OCI-LY7 (cell line): Measurements from ENCODE around the gene RBBP5. TPM values are rescaled to one million over a fixed set of nuclear protein-coding genes. Genes with fewer than 3 reads are reported as not detected.

Source experiments
- BruUV-seq: library from RNA; stranded (reverse); fragments of 400-500 nt; replicated peaks from 2 replicates; lab custom pipeline; 2021; lab: Mats Ljungman, UMichigan
- CTCF ChIA-PET: fragments of 300-600 bp; sonication (Branson Sonifier 250); formaldehyde crosslinking; loops from one replicate; lab custom pipeline; 2022; ENCODE audit warnings: antibody characterized with exemption; ENCODE audit not compliant: unreplicated experiment; lab: Charles Lee
- POLR2A ChIA-PET: fragments of 300-600 bp; sonication (Branson Sonifier 250); formaldehyde crosslinking; loops from one replicate; lab custom pipeline; 2022; ENCODE audit warnings: antibody characterized with exemption; lab: Charles Lee
- DNase-seq: peaks from one replicate; pipeline ENCODE4 v3.0.0-alpha.2; 2015; ENCODE audit warnings: low spot score
- H2AFZ ChIP-seq: fragments of 200-600 bp; sonication (generic), shearing (Covaris generic); 2 replicates; pipeline ENCODE4 v1.6.1; 2014; ENCODE audit warnings: mild to moderate bottlenecking, antibody characterized with exemption, low read length, moderate library complexity
- H3K27ac ChIP-seq: fragments of 200-600 bp; sonication (generic); 2 replicates; pipeline ENCODE4 v1.5.1; 2014; ENCODE audit warnings: mixed run types, low read depth, mild to moderate bottlenecking, moderate library complexity, low read length, inconsistent platforms; ENCODE audit not compliant: poor library complexity, severe bottlenecking
- H3K36me3 ChIP-seq: fragments of 200-600 bp; sonication (generic); 2 replicates; pipeline ENCODE4 v1.6.1; 2014; ENCODE audit warnings: mild to moderate bottlenecking, antibody characterized with exemption, low read length, moderate library complexity, mixed read lengths; ENCODE audit not compliant: insufficient read depth
- H3K4me1 ChIP-seq: fragments of 200-600 bp; sonication (generic); 2 replicates; pipeline ENCODE4 v1.5.1; 2014; ENCODE audit warnings: mild to moderate bottlenecking, low read length; ENCODE audit not compliant: insufficient read depth, poor library complexity, severe bottlenecking
- H3K4me2 ChIP-seq: fragments of 200-600 bp; sonication (generic); 2 replicates; pipeline ENCODE4 v1.6.1; 2014; ENCODE audit warnings: mild to moderate bottlenecking, low read length
- H3K4me3 ChIP-seq: fragments of 200-600 bp; sonication (generic); 2 replicates; pipeline ENCODE4 v1.5.1; 2014; ENCODE audit warnings: mild to moderate bottlenecking, low read depth, low read length; ENCODE audit not compliant: poor library complexity, severe bottlenecking
- H3K79me2 ChIP-seq: fragments of 200-600 bp; sonication (generic); 2 replicates; pipeline ENCODE4 v1.6.1; 2016; ENCODE audit warnings: low read depth, mild to moderate bottlenecking, low read length, moderate library complexity, mixed read lengths; ENCODE audit not compliant: insufficient read depth
- H3K9me2 ChIP-seq: fragments of 200-600 bp; sonication (generic); 2 replicates; pipeline ENCODE4 v1.6.1; 2016; ENCODE audit warnings: mild to moderate bottlenecking, low read length, mixed read lengths; ENCODE audit not compliant: insufficient read depth
- H3K9me3 ChIP-seq: fragments of 200-600 bp; sonication (generic); 2 replicates; pipeline ENCODE4 v1.6.1; 2014; ENCODE audit warnings: mild to moderate bottlenecking, mixed run types, low read length, mixed read lengths
- H4K20me1 ChIP-seq: fragments of 200-600 bp; sonication (generic); 2 replicates; pipeline ENCODE4 v1.6.1; 2014; ENCODE audit warnings: mild to moderate bottlenecking, antibody characterized with exemption, low read length, moderate library complexity, mixed read lengths; ENCODE audit not compliant: insufficient read depth
- EZH2phosphoT487 ChIP-seq: fragments of 200-600 bp; sonication (generic); IDR thresholded peaks from 2 replicates; pipeline ENCODE4 v1.6.1; 2018; ENCODE audit warnings: low read depth, borderline replicate concordance, mild to moderate bottlenecking, mixed run types, antibody characterized with exemption, low read length, moderate library complexity, mixed read lengths
- intact Hi-C: fragments of 100-400 bp; cut with micrococcal nuclease; formaldehyde crosslinking; loops from one replicate; pipeline ENCODE4 v1.10.0; 2022; ENCODE audit not compliant: unreplicated experiment
- total RNA-seq, 2 experiments: library from RNA; depleted of rRNA in 1 of 2; stranded (reverse); fragments of >200 nt in 1 of 2; shearing (Covaris generic) in 1 of 2; gene quantifications; 2 replicates each; pipeline ENCODE4 v1.2.3, GENCODE V29; 2014 to 2022
- TF ChIP-seq, protein P1 (sequence below): fragments of 200-600 bp; sonication (generic); conservative IDR thresholded peaks from 2 replicates; pipeline ENCODE4 v1.5.1; 2014; ENCODE audit warnings: mild to moderate bottlenecking, antibody characterized with exemption, low read length, moderate library complexity, mixed read lengths

Gene RBBP5
- total RNA-seq, 2 experiments from 2014 or later, result 11.9 to 17.4 TPM

- BruUV-seq, result no TSS peak
- POLR2A ChIA-PET, result no interaction called here
Measured at GRCh38 chr1:205048382-205048781, 73.4 kb downstream of the RBBP5 start.

DNA sequence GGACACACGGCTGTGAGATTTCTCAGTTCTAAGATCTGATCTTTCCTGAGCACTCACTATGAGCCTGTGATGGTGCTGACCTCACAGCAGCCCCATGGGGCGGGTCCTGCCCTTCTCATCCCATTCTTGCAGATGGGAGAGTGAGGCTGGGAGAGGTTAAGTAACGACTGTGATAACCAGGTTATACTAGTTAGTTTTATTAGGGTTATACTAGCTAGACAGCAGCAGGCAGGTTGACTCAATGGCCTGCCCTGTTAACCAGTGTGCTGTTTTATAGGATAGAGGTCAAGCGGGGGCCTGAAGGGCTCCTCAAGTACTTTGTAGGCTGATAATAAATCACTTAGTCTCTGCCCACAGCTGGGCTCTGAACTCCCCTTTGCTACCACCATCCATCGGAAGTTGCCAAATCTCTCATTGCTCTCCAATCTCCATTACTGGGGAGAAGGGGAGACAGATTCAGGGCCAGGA is 74.0 kb downstream of the RBBP5 start:
- TF ChIP-seq, protein P1, sequence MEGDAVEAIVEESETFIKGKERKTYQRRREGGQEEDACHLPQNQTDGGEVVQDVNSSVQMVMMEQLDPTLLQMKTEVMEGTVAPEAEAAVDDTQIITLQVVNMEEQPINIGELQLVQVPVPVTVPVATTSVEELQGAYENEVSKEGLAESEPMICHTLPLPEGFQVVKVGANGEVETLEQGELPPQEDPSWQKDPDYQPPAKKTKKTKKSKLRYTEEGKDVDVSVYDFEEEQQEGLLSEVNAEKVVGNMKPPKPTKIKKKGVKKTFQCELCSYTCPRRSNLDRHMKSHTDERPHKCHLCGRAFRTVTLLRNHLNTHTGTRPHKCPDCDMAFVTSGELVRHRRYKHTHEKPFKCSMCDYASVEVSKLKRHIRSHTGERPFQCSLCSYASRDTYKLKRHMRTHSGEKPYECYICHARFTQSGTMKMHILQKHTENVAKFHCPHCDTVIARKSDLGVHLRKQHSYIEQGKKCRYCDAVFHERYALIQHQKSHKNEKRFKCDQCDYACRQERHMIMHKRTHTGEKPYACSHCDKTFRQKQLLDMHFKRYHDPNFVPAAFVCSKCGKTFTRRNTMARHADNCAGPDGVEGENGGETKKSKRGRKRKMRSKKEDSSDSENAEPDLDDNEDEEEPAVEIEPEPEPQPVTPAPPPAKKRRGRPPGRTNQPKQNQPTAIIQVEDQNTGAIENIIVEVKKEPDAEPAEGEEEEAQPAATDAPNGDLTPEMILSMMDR, result no peak
- no peak for TF ChIP-seq EZH2phosphoT487
- intact Hi-C loops, result no loop called here
- CTCF ChIA-PET, result no interaction called here
- H3K4me1 ChIP-seq, result peaks cover 4% of the 10 kb centered on the region
- H2AFZ ChIP-seq, result no peak overlapping the region
- H3K4me2 ChIP-seq, result no peak overlapping the region
- H3K4me3 ChIP-seq, result no peak overlapping the region
- no peaks in the 10 kb centered on the region for H4K20me1 ChIP-seq
- H3K9me3 ChIP-seq, result no peaks in the 10 kb centered on the region
- BruUV-seq, result no TSS peak
- DNase-seq, result no peak
- POLR2A ChIA-PET, result no interaction called here
- no peaks in the 10 kb centered on the region for H3K79me2 ChIP-seq
- no peak overlapping the region for H3K27ac ChIP-seq
- H3K9me2 ChIP-seq, result no peaks in the 10 kb centered on the region
- no peaks in the 10 kb centered on the region for H3K36me3 ChIP-seq

More at GRCh38 chr1:205048382-205048781, 73.4 kb downstream of the RBBP5 start:
- DNase-seq, result no peak
- Histone ChIP-seq H3K4me1 (peaks cover 7% of the 10 kb centered on the region), H3K27ac (no peak overlapping the region), H4K20me1 (no peaks in the 10 kb centered on the region), H3K4me2 (no peak overlapping the region), H3K9me3 (no peaks in the 10 kb centered on the region), H3K9me2 (no peaks in the 10 kb centered on the region), H2AFZ (no peak overlapping the region), H3K79me2 (no peaks in the 10 kb centered on the region), H3K4me3 (no peak overlapping the region), H3K36me3 (no peaks in the 10 kb centered on the region)
- TF ChIP-seq, protein P1, result no peak
- TF ChIP-seq EZH2phosphoT487, result no peak
- intact Hi-C loops, result no loop called here
- CTCF ChIA-PET, result interaction anchor here (0.7 kb wide), 1 partner anchor 13 kb away, joined by 4 read pairs; no protein-coding TSS in a partner anchor

DNA sequence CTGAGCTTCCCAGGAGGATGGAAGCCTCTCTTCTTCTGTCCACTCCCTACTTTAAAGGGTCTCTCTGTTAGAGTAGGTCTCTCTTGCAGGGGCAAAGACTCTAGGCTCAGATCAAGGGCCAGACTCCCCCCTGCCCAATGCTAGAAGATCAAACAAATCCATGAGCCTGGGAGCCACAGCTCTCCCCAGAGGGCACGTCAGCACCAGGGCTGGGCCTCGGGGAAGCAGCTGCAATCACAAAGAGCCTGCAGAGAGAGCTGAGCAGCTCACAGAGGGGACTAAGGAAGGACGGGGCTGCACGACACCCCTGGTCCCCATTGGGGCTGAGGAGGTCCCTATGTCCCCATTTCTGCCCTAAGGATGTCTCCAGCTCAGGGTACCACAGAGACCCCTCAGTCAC is 74.9 kb downstream of the RBBP5 start:
- Histone ChIP-seq H4K20me1 (no peaks in the 10 kb centered on the region), H3K36me3 (no peaks in the 10 kb centered on the region), H3K4me2 (no peak overlapping the region), H3K9me2 (no peaks in the 10 kb centered on the region), H3K79me2 (no peaks in the 10 kb centered on the region), H3K4me3 (no peak overlapping the region), H3K9me3 (no peaks in the 10 kb centered on the region), H3K4me1 (no peaks in the 10 kb centered on the region), H3K27ac (no peak overlapping the region), H2AFZ (no peak overlapping the region)
- DNase-seq, result no peak
- POLR2A ChIA-PET, result no interaction called here
- BruUV-seq, result no TSS peak
- TF ChIP-seq, protein P1, result no peak
- TF ChIP-seq EZH2phosphoT487, result no peak
- intact Hi-C loops, result no loop called here
- CTCF ChIA-PET, result no interaction called here
